Bronchial epithelial cell (primary cell): ENCODE data around the gene NSMCE3. TPM values are rescaled to one million over a fixed set of nuclear protein-coding genes. Genes with fewer than 3 reads are reported as not detected.

Experiments used
- DNase-seq: peaks from one replicate; pipeline ENCODE4 v3.0.0-alpha.2; 2010; ENCODE audit warnings: low read depth
- FAIRE-seq: peaks from 2 replicates; lab custom pipeline; 2011; peaks lifted over from hg19 to GRCh38; lab: Jason Lieb, UNC
- H3K27me3 ChIP-seq: 2 replicates; pipeline ENCODE4 v1.5.1; 2011; ENCODE audit warnings: low read length; ENCODE audit not compliant: control insufficient read depth, insufficient read depth
- H3K36me3 ChIP-seq: 2 replicates; pipeline ENCODE4 v1.5.1; 2011; ENCODE audit warnings: low read length; ENCODE audit not compliant: control insufficient read depth, insufficient read depth
- H3K4me3 ChIP-seq: 2 replicates; pipeline ENCODE4 v1.5.1; 2011; ENCODE audit warnings: mild to moderate bottlenecking, low read depth, low read length, control low read depth
- CTCF ChIP-seq: IDR thresholded peaks from 2 replicates; pipeline ENCODE4 v1.5.1; 2011; ENCODE audit warnings: mild to moderate bottlenecking, moderate library complexity, low read length, control low read depth, inconsistent platforms; ENCODE audit not compliant: insufficient read depth, severe bottlenecking
- total RNA-seq: library from RNA; depleted of rRNA; stranded (reverse); fragments of >200 nt; gene quantifications from 2 replicates; pipeline ENCODE4 v1.2.1, GENCODE V29; 2014

The NSMCE3 gene
- total RNA-seq, 1 donor from 2014 or later = 4.7 TPM

DNA sequence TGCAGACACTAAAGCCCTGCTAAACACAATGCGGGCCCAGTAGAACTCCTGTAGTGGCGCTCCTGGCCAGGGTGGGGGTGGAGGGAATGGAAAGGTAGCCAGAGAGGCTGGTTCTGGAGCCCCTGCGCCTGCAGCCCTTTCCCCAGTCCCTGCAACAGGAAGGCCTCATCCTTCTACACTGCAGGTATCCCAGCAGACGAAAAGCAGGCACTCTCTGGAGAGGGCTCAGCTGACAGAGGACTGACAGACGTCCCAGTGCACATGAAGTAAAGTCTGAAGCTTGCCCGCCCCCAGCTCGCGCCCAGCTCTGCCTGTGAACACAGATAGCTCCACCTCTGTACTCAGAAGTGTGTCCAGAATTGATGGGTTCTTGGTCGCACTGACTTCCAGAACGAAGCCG is 46.0 kb downstream of the NSMCE3 start:
- no peaks in the 10 kb centered on the region for H3K27me3 ChIP-seq

DNA sequence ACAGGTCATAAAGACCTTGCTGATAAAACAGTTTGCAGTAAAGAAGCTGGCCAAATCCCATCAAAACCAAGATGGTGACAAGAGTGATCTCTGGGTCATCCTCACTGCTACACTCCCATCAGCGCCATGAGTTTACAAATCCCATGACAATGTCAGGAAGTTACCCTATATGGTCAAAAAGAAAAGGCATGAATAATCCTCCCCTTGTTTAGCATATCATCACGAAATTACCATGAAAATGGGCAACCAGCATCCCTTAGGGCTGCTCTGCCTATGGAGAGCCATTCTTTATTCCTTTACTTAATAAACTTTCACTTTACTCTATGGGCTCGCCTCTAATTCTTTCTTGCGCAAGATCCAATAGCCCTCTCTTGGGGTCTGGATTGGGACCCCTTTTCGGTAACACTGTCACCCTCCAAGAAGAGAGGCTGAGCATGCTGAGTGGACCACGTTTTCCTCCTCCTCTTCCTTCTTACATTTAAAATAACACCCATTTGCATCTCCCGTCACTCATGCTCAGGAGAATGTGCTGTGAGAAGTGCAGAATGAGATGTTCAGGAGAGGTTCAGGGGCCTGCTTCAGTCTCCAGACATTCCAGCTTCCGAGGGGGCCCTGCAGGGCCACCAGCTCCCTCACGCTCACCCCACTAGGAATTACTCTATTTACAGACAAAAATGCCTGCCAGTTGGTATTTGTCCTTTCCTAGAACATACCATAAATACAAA is 47.3 kb downstream of the NSMCE3 start:
- TF ChIP-seq CTCF = no peak
- Histone ChIP-seq H3K36me3 (no peaks in the 10 kb centered on the region), H3K27me3 (no peaks in the 10 kb centered on the region), H3K4me3 (no peak overlapping the region)
- FAIRE-seq (no peak), DNase-seq (no peak)

More for the DNA sequence above, 46.0 kb downstream of the NSMCE3 start:
- DNase-seq (no peak), FAIRE-seq (no peak)
- Histone ChIP-seq H3K36me3 (no peaks in the 10 kb centered on the region), H3K4me3 (no peak overlapping the region)
- no peak for TF ChIP-seq CTCF

GRCh38 chr15:29220852-29221251 is 48.8 kb downstream of the NSMCE3 start:
- TF ChIP-seq CTCF = no peak
- Histone ChIP-seq H3K4me3 (no peak overlapping the region), H3K36me3 (no peaks in the 10 kb centered on the region), H3K27me3 (no peaks in the 10 kb centered on the region)
- DNase-seq (no peak), FAIRE-seq (no peak)

GRCh38 chr15:29216955-29217354 is 52.7 kb downstream of the NSMCE3 start:
- no peaks in the 10 kb centered on the region for H3K27me3 ChIP-seq
- FAIRE-seq (no peak), DNase-seq (no peak)
- no peak for TF ChIP-seq CTCF
- no peak overlapping the region for H3K4me3 ChIP-seq
- H3K36me3 ChIP-seq = no peaks in the 10 kb centered on the region
